GOT3 (cell line): Measurements from ENCODE around the gene GFPT2.
"Not testable (repeated sequence)": the region's sequence is repeated elsewhere in the genome, so short reads cannot be mapped to it uniquely, and the experiment has no call there.

Experiments
- DNase-seq: peaks from one replicate; lab custom pipeline; 2025; ENCODE audit warnings: mixed read lengths; lab: John Stamatoyannopoulos, UW

The GFPT2 gene

DNA sequence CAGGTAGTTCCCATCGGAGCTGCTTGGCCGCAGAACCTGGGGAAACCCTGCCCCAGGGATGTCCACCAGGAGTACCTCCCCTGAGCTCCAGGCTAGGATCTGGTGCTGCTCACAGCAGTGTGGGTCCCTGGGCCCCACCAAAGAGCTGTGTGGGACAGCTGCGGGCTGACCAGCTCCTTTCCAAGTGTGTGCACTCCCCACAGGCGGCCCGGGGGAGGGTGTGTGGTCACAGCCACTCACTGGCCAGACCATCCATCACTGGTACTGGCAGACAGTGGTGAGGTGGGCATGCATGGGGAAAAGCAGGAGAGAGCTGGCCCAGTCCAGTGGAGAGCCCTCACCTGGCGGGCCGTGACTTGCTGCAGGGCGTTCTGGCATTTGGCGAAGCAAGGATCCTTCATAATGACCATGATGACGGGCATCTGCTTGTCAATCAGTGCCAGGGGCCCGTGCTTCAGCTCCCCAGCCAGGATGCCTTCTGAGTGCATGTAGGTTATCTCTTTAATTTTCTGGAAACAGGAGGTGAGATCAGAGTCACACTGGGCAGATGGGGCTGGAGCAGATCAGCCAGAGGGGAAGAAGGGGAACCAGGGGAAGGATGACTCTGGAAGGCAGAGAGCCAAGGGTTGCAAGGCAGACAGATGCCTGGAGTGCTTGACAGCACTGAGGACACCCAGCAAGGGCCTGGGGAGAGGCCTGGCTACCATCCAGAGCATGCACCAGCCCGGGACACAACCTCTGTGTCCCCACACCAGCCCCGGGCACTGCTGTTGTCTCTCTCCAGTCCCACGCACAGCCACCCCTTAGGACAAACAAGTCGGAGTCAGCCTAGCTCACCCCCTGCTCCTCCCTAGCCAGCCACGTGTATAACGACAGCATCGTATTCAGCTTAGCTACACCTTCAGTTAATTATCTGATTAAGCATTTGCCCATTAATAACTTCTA lies 48.4 kb downstream of the GFPT2 start:
- no peak for DNase-seq

DNA sequence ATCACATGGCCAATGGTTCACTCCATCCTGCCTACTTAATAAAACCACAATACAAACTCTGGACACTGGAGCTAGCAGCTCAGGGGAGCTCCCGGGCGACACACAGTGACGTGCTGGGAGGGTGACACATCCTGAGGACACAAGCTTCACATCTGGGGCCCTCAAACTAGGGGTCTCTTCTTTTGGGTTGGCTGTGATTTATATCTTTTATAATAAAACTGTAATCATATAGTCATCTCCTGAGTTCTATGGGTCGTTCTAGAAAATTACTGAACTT lies 49.2 kb downstream of the GFPT2 start:
- no peak for DNase-seq

DNA sequence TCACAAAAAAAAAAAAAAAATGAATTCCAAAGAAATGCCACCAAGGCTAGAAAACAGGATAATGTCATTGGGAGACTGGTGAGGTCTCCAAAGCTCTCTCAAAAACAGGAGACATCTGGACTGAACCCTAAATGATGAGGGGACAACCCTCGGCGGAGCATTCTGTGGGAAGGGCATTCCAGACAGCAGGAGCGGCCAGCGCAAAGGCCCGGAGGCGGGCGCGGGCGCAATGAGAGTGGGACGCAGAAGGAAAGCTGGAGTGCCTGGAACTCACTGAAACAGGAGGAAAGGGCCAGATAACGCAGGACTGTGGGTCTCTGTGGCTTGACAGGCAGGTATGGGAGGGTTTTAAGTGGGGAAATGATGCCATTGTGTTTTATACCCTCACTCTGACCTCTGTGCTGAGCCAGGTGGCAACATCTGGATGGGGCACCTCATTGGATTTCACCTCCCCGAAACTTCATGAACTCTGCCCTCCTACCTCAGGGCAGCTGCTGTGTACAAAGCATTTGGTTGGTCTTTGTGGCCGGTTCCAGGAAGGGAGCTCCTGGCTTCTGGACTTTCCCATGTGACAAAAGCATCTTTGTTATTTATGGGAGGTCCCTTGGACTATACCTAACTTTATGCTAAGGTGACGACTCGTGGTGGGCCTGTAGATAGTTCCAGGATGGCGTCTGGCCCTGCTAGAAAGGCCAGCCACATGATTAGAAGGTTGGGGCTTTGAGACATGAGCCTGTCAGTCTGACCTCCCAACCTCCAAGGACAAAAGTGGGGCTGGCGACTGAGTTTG lies 49.7 kb downstream of the GFPT2 start:
- DNase-seq: no peak

DNA sequence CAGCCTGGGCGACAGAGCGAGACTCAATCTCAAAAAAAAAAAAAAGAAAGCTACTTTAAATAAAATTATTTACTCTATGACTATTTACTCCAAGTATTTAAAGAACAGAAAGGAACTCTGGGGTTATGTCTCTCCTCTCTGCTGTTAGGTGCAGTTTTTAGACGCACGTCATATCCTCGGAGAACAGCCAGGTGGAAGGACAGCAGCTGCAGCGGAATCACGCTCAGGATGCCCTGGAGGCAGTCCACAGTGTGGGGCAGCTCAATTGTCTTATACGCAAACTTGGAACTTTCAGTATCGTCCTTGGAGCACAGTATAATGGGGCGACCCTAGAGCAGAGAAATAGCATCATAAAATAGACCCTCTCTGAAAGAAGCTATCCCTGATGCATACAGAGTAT lies 50.9 kb downstream of the GFPT2 start:
- no peak for DNase-seq

DNA sequence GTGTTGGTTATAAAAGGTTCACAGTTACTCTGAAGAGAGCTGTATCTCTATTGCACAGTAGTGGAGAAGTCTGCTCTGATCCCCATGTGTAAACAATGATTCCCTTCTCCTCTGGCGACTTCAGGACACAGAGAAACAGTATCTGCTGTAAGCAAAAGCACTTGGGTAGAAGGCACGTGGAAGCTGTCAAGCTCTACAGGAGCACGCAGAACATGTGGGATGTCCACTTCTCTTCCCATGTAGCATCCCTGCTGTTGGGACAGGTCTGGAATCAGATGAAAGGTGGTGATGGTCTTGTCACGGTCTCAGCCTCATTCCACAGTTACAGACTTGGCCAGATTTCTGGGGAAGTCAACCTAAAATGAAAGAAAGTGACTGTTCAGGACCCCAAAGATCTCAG lies 51.9 kb downstream of the GFPT2 start:
- DNase-seq: no peak

DNA sequence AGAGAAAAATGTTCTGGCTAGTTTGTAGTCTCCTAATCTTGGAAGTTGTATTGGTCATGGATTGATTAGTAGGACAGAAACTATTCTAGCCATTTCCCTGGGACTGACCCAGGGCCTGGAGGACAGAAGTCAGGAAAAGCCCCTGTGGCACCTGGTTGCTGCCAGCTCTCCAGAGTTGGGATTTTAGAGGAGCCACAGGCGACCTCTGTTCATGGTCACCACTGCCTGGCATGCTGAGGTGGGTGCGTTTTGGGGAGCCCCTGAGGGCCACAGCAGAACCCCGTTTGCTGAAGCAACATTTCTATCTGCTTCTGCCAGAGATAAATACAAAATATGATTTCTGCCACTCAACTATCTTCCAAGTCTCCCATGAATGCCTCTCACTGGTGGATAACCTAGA lies 53.6 kb downstream of the GFPT2 start:
- no peak for DNase-seq

DNA sequence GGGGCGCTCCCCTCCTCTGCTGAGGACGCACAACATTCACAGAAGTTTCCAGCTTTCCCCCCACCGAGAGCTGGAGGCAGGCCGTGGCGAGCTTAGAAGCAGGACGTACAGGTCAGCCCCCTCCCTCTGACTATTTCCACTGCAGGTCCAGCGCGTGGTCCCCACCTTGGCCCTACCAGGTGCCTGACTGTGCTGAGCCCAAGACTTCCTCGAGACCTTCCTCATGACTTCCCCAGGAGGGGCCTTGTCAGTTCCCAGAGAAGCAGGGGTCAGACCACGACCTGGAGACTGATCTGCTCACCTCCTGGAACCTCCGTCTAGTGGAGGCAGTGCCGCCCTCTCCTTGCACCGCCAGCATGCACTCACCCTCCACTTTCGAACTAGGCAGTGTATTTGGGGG lies 54.1 kb downstream of the GFPT2 start:
- DNase-seq: not testable (repeated sequence)

DNA sequence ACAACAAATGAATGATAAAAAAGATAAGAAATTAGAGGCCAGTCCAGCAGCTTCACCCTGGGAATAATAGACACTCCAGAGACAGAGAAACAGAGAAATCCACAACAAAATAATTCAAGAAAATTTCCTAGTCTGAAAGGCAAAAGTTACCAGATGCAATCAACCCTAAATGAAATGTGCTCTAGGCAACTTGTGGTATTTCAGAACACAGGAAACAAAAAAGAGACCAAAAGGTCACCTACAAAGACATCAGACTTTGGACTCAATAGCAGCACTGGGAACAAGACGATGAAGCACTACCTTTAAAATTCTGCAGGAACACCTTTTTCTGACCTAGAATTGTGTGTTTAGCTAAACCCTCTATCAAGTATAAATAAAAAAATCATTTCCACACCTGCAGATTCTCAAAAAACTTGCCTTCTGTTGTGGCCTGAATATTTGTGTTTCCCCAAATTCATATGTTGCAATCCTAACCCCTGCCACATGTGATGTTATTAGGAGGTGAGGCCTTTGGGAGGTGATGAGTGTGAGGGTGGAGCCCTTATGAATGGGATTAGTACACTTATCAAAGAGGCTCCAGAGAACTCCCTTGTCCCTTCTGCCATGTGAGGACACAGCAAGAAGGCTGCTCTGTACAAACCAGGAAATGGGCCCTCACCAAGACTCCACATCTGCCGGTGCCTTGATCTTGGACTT lies 55.4 kb downstream of the GFPT2 start:
- DNase-seq: no peak

DNA sequence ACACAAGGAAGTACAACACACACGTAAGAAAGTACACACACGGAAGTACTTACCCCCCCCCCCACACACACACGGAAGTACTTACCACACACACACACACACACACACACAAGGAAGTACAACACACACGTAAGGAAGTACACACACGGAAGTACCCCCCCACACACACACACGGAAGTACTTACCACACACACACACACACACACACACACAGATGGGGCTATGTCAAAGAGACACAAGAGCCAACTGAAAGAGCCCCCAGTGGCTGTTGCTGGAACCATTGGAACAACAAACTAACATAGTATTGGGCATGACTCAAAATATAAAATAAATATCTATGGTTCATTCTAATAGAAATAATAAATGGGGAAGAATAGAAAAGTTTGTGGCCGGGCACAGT lies 56.4 kb downstream of the GFPT2 start:
- no peak for DNase-seq

DNA sequence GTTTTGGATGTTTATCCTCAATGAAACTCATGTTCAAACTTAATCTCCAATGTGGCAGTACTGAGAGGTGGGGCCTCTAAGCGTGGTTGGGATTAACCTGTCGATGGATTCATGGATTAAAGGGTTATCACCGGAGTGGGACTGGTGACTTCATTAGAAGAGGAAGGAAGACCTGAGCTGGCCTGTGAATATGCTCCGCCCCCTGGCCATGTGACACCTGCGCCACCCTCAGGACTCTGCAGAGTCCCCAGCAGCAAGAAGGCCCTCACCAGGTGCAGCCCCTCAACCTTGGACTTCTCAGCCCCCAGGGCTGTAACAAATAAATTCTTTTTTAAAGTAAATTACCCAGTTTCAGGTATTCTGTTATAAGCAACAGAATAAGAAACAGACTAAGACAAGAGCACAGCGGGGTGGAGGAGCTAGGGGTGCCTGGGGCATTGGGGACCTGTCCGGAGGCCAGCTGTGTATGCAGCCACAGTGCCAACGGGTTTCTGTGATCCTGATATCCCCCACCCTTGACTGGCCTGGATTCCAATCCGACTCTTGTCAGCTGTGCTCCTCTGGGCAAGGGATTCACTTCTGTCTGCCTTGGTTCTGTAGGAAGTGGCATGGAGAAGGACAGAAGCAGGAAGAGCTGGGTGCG lies 58.1 kb downstream of the GFPT2 start:
- no peak for DNase-seq

DNA sequence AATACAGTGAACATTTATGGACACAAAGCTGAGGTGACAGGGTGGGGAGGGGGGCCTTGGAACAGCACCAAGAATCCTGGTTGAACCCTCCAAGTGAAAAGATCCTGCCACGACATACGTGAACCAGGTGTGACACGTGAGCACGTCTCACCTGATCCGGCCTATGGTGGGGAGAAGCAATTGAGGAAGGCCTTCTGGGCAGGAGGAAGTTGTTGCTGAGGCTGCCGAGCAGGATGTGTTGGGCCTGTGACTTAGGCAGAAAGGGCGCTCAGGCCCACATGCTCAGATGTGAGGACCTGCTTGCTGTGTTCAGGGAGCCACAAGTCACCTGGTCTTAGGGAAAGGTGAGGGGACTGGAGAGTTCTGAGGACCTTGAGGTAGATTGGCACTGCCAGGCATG lies 58.7 kb downstream of the GFPT2 start:
- DNase-seq: no peak

DNA sequence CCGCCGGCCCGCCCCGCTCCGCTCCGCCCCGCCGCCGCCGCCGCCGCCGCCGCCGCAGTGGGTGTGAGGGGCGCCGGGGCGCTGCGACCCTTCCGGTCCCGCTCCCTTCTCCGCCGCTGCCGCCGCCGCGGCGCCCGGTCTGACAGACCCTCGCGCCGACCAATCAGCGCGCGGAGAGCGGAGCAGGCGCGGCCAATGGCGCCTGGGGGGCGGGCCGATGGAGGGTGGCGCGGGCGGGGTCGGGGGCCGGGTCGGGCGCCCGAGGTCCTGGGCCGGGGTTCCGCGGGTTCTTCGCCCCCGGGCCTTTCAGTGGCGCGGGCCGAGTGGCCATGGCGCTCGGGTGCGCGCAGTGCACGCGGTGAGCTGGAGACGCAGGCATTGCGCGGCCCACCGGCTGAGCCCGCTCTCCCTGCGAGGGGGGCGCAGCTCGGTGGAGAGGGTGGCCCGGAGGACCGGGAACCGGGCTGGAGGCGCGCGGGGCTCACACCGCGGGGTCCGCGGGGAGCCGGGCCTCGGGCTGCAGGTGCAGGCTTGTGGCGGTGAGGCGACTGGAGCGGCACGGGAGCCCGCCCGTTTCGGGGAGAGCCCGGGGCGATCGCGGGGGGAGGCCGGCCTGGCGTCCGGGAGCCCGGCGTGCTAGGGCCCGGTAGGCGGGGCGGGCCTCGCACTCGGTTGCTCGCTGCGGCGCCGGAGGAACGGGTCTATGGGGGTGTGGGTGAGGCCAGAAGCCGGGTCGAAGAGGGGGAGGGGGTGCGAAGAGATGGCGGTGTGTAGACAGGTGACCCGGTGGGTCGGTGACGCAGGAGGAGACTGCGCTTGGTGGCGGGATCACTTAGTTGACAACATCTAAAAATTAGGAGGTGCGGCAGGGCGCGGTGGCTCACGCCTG lies 60.9 kb downstream of the GFPT2 start, which contains the start of gene MAPK9:
TSS of gene MAPK9 (minus strand) at position 141 of the 889 bp plus-strand sequence. CDS start 11,522 bp downstream, outside the sequence.
- DNase-seq: peak; percentile 67

DNA sequence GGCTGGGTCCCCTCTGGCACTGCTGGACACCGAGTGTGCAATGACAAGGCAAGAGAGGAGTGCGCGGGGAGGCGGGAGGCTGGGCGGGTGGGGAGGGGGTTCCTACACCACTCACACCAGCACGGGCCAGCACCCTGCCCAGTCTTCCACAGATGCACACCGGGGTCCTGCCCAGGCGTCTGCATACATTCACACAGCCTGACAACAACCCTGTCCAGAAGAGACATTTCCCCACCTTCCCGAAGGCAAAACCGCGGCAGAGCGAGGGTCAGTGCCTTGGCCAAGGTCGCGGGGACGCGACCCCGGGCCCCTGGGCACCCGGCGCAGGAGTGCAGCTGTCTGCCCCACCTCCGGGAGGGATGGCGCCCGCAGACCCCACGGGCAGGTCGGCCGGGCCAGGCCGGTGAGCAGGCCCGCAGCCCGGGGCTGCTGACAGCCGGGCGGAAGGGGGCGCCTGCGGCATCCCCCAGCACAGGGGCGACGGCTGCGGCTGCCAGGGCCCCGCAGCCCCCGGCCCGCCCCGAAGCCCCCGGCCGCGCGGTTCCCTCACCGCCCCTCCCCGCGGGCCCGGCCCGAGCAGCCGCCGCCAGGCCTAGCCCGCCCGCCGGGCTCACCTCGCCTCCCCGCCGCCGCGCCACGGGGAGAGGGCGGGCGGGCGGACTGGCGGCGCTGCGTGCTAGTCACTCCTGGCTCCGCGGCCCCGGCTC lies 61.7 kb downstream of the GFPT2 start:
- DNase-seq: no peak

DNA sequence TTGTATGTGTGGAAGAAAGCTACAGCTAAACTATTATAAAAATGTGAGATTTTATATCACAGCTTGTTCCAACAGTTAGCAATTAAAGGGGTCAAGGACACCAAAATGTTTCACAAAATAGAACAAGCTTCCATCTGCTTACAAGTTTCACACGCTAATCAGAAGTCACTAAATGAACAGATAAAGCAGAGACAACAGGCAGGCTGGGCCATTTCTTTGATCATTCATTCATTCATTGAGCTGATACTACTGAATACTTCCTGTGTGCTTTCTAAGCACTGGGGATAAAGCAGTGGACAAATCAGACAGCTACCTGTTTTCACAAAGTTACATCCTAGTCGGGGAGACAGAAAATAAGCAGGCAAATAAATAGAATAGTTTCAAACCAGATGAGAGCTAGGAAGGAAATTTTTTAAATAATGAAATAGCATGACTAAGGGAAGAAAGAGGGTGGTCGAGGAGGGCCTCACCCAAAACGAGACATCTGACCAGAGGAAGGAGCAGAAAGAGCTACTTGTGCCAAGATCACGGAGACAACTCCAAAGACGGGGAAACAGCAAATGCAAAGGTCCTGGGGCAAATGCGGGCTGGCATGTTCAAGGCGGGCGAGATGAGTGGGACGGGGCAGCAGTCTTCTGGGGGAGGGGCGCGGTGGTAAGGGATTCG lies 62.4 kb downstream of the GFPT2 start:
- no peak for DNase-seq

DNA sequence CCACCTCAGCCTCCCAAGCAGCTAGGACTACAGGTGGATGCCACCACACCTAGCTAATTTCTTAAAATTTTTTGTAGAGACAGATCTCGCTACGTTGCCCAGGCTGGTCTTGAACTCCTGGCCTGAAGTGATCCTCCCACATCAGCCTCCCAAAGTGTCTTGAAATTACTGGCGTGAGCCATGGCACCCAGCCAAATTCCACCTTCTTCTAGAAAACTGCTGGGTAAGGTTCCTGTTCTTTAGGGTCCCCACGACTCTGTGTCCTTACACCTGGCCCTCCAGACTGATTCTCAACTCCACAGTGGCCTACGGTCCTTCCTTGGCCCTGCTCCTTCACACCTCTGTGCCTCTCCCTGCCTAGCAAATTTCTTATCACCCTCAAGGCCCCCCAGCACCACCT lies 63.2 kb downstream of the GFPT2 start:
- DNase-seq: no peak

DNA sequence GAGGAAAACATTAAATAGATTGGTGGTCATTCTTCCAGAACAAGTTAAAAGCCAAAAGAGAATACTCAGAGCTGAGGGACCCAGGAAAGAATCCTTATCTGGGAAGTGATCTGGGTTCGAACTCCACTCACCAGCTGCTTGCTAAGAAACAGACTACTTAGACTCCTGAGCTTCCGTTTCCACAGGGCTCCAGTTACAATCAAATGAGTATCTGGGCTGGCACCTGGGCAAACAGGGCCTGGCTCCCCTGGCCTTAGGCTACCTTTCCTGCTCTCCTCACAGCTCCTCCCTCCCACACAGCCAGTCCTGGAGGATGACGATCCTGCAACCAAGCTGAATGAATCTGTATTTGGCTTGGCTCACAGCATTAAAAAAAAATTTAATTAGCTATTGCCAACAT lies 63.7 kb downstream of the GFPT2 start:
- DNase-seq: no peak

DNA sequence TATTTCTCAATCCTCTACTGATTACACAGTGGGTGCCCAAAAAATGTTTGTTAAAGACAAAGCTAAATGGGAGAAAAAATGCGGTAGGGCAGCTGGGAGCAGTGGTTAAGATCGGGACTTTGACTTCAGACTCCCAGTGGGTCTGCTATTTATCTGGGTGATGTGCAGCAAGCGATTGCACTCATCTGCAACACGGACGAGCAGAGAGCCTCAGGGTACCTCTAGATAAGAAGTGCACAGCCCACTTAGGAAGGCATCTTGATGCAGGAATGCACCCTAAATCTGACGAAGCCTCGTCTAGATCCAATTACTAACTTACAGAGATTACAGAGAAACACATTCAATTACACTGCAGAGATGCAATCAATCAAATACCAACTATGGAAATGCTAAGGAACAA lies 65.3 kb downstream of the GFPT2 start:
- no peak for DNase-seq

DNA sequence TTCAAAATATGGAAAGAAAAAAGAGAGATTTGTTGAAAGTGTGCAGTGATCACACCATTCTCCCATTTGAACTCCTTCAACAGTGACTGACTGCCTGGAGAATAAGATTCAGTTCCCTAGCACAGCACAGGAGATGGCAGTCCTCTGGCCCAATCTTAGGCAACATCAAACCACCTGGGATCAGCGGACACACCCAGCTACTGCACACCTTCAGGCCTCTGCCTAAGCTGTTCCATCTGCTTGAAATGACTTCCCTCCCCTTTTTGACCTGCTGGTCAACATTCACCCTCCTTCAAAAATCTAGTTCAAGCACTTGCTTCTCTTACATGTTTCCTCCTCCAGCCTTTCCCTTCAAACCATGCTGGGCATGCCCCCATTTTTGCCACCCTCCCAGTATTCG lies 65.7 kb downstream of the GFPT2 start:
- DNase-seq: no peak

DNA sequence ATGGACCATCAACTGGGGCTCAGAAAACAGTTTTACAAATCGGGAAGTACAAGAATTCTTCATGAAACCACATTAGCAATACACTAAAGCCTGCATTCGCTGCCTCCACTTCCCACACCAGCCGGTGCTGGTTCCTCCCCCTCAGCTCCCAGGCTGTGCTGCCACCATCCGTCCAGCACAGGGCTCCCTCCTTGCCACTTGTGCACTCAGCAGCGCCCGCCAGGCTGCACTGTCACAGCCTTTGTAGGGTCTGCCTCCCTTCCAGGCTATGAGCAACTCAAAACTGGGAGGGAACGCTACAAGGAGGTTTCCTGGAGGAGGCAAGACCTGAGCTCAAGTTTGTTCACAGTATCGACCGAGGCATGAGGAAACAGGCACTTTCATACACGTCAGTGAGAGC lies 69.0 kb downstream of the GFPT2 start:
- DNase-seq: no peak

DNA sequence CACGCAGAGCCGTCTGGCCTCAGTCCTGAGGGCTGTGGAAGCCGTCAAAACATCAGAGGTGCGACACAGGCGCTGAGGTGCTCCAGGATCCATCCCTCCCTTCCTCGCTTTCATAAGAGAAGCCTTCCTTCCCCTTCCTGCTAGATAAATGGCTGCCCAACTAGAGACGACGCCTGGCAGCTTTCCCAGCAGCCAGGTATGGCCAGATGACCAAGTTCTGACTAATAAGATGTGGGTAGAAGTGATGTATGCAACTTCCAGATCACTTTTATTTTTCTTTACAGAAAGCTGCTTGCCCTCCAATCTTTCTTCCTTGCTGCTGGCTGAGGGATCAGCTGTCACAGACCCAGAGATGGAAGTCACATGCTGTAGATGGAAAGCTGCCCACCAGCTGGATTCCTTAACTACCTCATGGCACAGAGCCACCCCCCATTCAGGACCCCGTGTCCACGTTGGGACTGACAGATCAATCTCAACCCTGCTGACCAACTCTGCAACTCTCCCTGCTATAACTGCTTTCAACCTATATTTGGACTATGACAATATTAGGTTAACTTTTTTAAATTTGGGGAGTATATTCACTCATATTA lies 70.0 kb downstream of the GFPT2 start:
- no peak for DNase-seq
